HG03469 (cell line): Measurements from ENCODE around the gene FSTL4.

ENCODE experiments used
- ATAC-seq: cut with Tn5 transposase; IDR thresholded peaks from one replicate; pipeline ENCODE4 v1.9.1; 2021; ENCODE audit warnings: mild to moderate bottlenecking, moderate library complexity, moderate number of reproducible peaks; ENCODE audit not compliant: unreplicated experiment

FSTL4 gene

GRCh38 chr5:133611357-133612248 is 738 bp downstream of the FSTL4 start:
- ATAC-seq = no peak

- ATAC-seq = no peak
These were observed 1.6 kb downstream of the FSTL4 start for GRCh38 chr5:133610489-133611356.

- no peak for ATAC-seq
These were observed 4.9 kb downstream of the FSTL4 start for GRCh38 chr5:133607451-133607850.

GRCh38 chr5:133606835-133607234 is 5.5 kb downstream of the FSTL4 start:
- no peak for ATAC-seq

GRCh38 chr5:133605323-133605722 is 7.0 kb downstream of the FSTL4 start:
- ATAC-seq = no peak

GRCh38 chr5:133603711-133604110 is 8.6 kb downstream of the FSTL4 start:
- ATAC-seq = no peak

GRCh38 chr5:133602835-133603380 is 9.4 kb downstream of the FSTL4 start:
- no peak for ATAC-seq

GRCh38 chr5:133599600-133599999 is 12.7 kb downstream of the FSTL4 start:
- no peak for ATAC-seq

GRCh38 chr5:133599044-133599443 is 13.3 kb downstream of the FSTL4 start:
- ATAC-seq = no peak

- no peak for ATAC-seq
These were observed 16.3 kb downstream of the FSTL4 start for GRCh38 chr5:133596049-133596448.

GRCh38 chr5:133595465-133595864 is 16.9 kb downstream of the FSTL4 start:
- ATAC-seq = no peak

- no peak for ATAC-seq
These were observed 23.1 kb downstream of the FSTL4 start for GRCh38 chr5:133589286-133589685.

GRCh38 chr5:133582971-133583370 is 29.4 kb downstream of the FSTL4 start:
- ATAC-seq = no peak

GRCh38 chr5:133581918-133582317 is 30.4 kb downstream of the FSTL4 start:
- no peak for ATAC-seq

- ATAC-seq = no peak
These were observed 31.0 kb downstream of the FSTL4 start for GRCh38 chr5:133581348-133581747.

GRCh38 chr5:133580618-133581017 is 31.7 kb downstream of the FSTL4 start:
- no peak for ATAC-seq

- no peak for ATAC-seq
These were observed 32.6 kb downstream of the FSTL4 start for GRCh38 chr5:133579766-133580165.

- ATAC-seq = no peak
These were observed 43.0 kb downstream of the FSTL4 start for GRCh38 chr5:133569347-133569746.

- ATAC-seq = no peak
These were observed 46.3 kb downstream of the FSTL4 start for GRCh38 chr5:133565993-133566392.

- no peak for ATAC-seq
These were observed 47.3 kb downstream of the FSTL4 start for GRCh38 chr5:133564921-133565565.

- ATAC-seq = no peak
These were observed 49.8 kb downstream of the FSTL4 start for GRCh38 chr5:133562554-133562953.
